H1 (cell line): ENCODE measurements around the gene HHAT. TPM values are rescaled to one million over a fixed set of nuclear protein-coding genes. Genes with fewer than 3 reads are reported as not detected.

Experiments
- CTCF ChIA-PET: fragments of 300-600 bp; sonication (Branson Sonifier 250); formaldehyde crosslinking; loops from one replicate; lab custom pipeline; 2021; ENCODE audit not compliant: partially characterized antibody; lab: Charles Lee
- POLR2A ChIA-PET: fragments of 300-600 bp; sonication (Branson Sonifier 250); formaldehyde crosslinking; loops from one replicate; lab custom pipeline; 2021; ENCODE audit warnings: inconsistent platforms; ENCODE audit not compliant: partially characterized antibody; lab: Charles Lee
- DNase-seq, 2 experiments: peaks; one replicate each; pipeline versions ENCODE4 v3.0.0 to v3.0.0-alpha.2; 2010 to 2022; ENCODE audit warnings: low spot score in 2 of 2, low read depth in 1 of 2, mixed read lengths in 1 of 2
- FAIRE-seq: peaks from 2 replicates; lab custom pipeline; 2011; peaks lifted over from hg19 to GRCh38; lab: Jason Lieb, UNC
- H2AFZ ChIP-seq: 2 replicates; pipeline ENCODE4 v1.8.1; 2012; ENCODE audit warnings: low read length, inconsistent platforms
- H2AK5ac ChIP-seq: 2 replicates; pipeline ENCODE4 v1.6.1; 2013; ENCODE audit warnings: low read depth, low read length
- H2BK120ac ChIP-seq: replicated peaks from 2 replicates; pipeline ENCODE3; 2013; ENCODE audit warnings: low read depth, low read length, inconsistent platforms
- H2BK12ac ChIP-seq: 2 replicates; pipeline ENCODE4 v1.6.1; 2013; ENCODE audit warnings: low read depth, low read length
- H2BK15ac ChIP-seq: 2 replicates; pipeline ENCODE4 v1.6.1; 2013; ENCODE audit warnings: low read length
- H2BK20ac ChIP-seq: 2 replicates; pipeline ENCODE4 v1.6.1; 2013; ENCODE audit warnings: low read length
- H2BK5ac ChIP-seq: 2 replicates; pipeline ENCODE4 v1.6.1; 2013; ENCODE audit warnings: low read depth, low read length
- H3K14ac ChIP-seq: 2 replicates; pipeline ENCODE4 v1.6.1; 2013; ENCODE audit warnings: inconsistent platforms; ENCODE audit not compliant: insufficient read length
- H3K18ac ChIP-seq: 2 replicates; pipeline ENCODE4 v1.6.1; 2013; ENCODE audit warnings: low read length; ENCODE audit errors: extremely low read depth
- H3K23ac ChIP-seq: 2 replicates; pipeline ENCODE4 v1.6.1; 2013; ENCODE audit warnings: inconsistent platforms; ENCODE audit not compliant: insufficient read length
- H3K23me2 ChIP-seq: 2 replicates; pipeline ENCODE4 v1.6.1; 2013; ENCODE audit warnings: low read depth, low read length
- H3K27ac ChIP-seq: 2 replicates; pipeline ENCODE4 v1.6.1; 2011; ENCODE audit warnings: low read depth, low read length, inconsistent platforms
- H3K27me3 ChIP-seq, 4 experiments: replicated peaks in 1 of 4; 1 replicate in 1 of 4; 2 replicates in 3 of 4; pipeline versions ENCODE4 v1.6.1 to v1.8.1; 2011 to 2013; ENCODE audit warnings: low read length in 3 of 4, mild to moderate bottlenecking in 3 of 4, inconsistent platforms in 2 of 4, mixed read lengths in 2 of 4, moderate library complexity in 1 of 4; ENCODE audit not compliant: control insufficient read depth in 3 of 4, insufficient read depth in 3 of 4; ENCODE audit errors: extremely low read depth in 1 of 4
- H3K36me3 ChIP-seq, 4 experiments: 2 replicates each; pipeline versions ENCODE4 v1.6.1 to v1.8.1; 2011 to 2013; ENCODE audit warnings: mild to moderate bottlenecking in 4 of 4, low read length in 3 of 4, moderate library complexity in 2 of 4, control low read depth in 1 of 4, inconsistent platforms in 1 of 4; ENCODE audit not compliant: insufficient read depth in 4 of 4, control insufficient read depth in 2 of 4
- H3K4ac ChIP-seq: replicated peaks from 2 replicates; pipeline ENCODE3; 2013; ENCODE audit warnings: low read length, low read depth, mixed read lengths, inconsistent platforms; ENCODE audit not compliant: insufficient read length
- H3K4me1 ChIP-seq, 4 experiments: replicated peaks in 1 of 4; 1 replicate in 1 of 4; 2 replicates in 3 of 4; pipeline versions ENCODE4 v1.6.1 to v1.8.1; 2011 to 2013; ENCODE audit warnings: low read length in 3 of 4, inconsistent platforms in 2 of 4, mixed read lengths in 1 of 4; ENCODE audit not compliant: insufficient read depth in 4 of 4, control insufficient read depth in 3 of 4
- H3K4me2 ChIP-seq, 2 experiments: 2 replicates each; pipeline versions ENCODE4 v1.6.1 to v1.8.1; 2011 to 2013; ENCODE audit warnings: low read depth in 2 of 2, low read length in 2 of 2, control low read depth in 1 of 2, inconsistent platforms in 1 of 2, mild to moderate bottlenecking in 1 of 2; ENCODE audit not compliant: insufficient read depth in 1 of 2
- H3K4me3 ChIP-seq, 4 experiments: fragments of 200-600, 300-600 bp in 1 of 4; sonication (generic), shearing (Covaris generic), sonication (Bioruptor Twin) in 1 of 4; 2 replicates each; pipeline versions ENCODE4 v1.5.1 to v1.8.1; 2011 to 2016; ENCODE audit warnings: low read length in 4 of 4, low read depth in 3 of 4, control low read depth in 2 of 4, inconsistent platforms in 2 of 4, mild to moderate bottlenecking in 2 of 4, mixed read lengths in 1 of 4, moderate library complexity in 1 of 4; ENCODE audit not compliant: insufficient read depth in 2 of 4; ENCODE audit errors: extremely low read depth in 1 of 4
- H3K56ac ChIP-seq: replicated peaks from 2 replicates; pipeline ENCODE3; 2013; ENCODE audit warnings: low read depth, mild to moderate bottlenecking, mixed read lengths, low read length, inconsistent platforms; ENCODE audit not compliant: insufficient read length
- H3K79me1 ChIP-seq: 2 replicates; pipeline ENCODE4 v1.6.1; 2013; ENCODE audit warnings: low read depth, low read length, control low read depth
- H3K79me2 ChIP-seq, 2 experiments: 2 replicates each; pipeline versions ENCODE4 v1.6.1 to v1.8.1; 2012 to 2013; ENCODE audit warnings: low read length in 2 of 2, mild to moderate bottlenecking in 2 of 2, inconsistent platforms in 1 of 2; ENCODE audit not compliant: insufficient read depth in 2 of 2, control insufficient read depth in 1 of 2
- H3K9ac ChIP-seq, 4 experiments: replicated peaks in 1 of 4; 1 replicate in 1 of 4; 2 replicates in 3 of 4; pipeline versions ENCODE4 v1.6.1 to v1.8.1; 2011 to 2013; ENCODE audit warnings: low read depth in 3 of 4, low read length in 3 of 4, control low read depth in 2 of 4, mild to moderate bottlenecking in 2 of 4, moderate library complexity in 2 of 4, inconsistent platforms in 1 of 4; ENCODE audit errors: extremely low read depth in 1 of 4
- H3K9me3 ChIP-seq, 2 experiments: 2 replicates each; pipeline versions ENCODE4 v1.6.1 to v1.8.1; 2012 to 2013; ENCODE audit warnings: mild to moderate bottlenecking in 2 of 2, moderate library complexity in 2 of 2, control low read depth in 1 of 2, inconsistent platforms in 1 of 2, low read depth in 1 of 2, low read length in 1 of 2, mixed read lengths in 1 of 2; ENCODE audit not compliant: insufficient read depth in 2 of 2
- H4K20me1 ChIP-seq, 2 experiments: replicated peaks in 1 of 2; 2 replicates each; pipeline versions ENCODE3 to v1.8.1; 2011 to 2013; ENCODE audit warnings: inconsistent platforms in 2 of 2, low read length in 2 of 2, mild to moderate bottlenecking in 1 of 2; ENCODE audit not compliant: insufficient read depth in 2 of 2, control insufficient read depth in 1 of 2
- H4K5ac ChIP-seq: 2 replicates; pipeline ENCODE4 v1.6.1; 2013; ENCODE audit warnings: low read length, low read depth, mixed read lengths, inconsistent platforms; ENCODE audit not compliant: insufficient read length
- H4K8ac ChIP-seq: 2 replicates; pipeline ENCODE4 v1.8.0; 2013; ENCODE audit warnings: mild to moderate bottlenecking, moderate library complexity, low read length, inconsistent platforms; ENCODE audit not compliant: insufficient read depth; ENCODE audit errors: extremely low read depth
- H4K91ac ChIP-seq: replicated peaks from 2 replicates; pipeline ENCODE3; 2013; ENCODE audit warnings: low read length, mixed read lengths, inconsistent platforms; ENCODE audit not compliant: insufficient read length
- BACH1 ChIP-seq: IDR thresholded peaks from 2 replicates; pipeline ENCODE4 v1.6.1; 2012; ENCODE audit warnings: low read length, improper control_type of control experiment
- CHD2 ChIP-seq: IDR thresholded peaks from 2 replicates; pipeline ENCODE4 v1.6.1; 2012; ENCODE audit warnings: low read length, improper control_type of control experiment
- FOSL1 ChIP-seq: IDR thresholded peaks from 2 replicates; pipeline ENCODE4 v1.6.1; 2011; ENCODE audit warnings: mild to moderate bottlenecking, low read depth, low read length, moderate library complexity; ENCODE audit not compliant: insufficient read depth
- JUND ChIP-seq: IDR thresholded peaks from 2 replicates; pipeline ENCODE4 v1.6.1; 2011; ENCODE audit warnings: mild to moderate bottlenecking, improper control_type of control experiment, low read length
- KDM5A ChIP-seq: fragments of 200-600 bp; IDR thresholded peaks from 2 replicates; pipeline ENCODE4 v1.7.1; 2012; ENCODE audit warnings: mild to moderate bottlenecking, low read length, inconsistent platforms, mixed read lengths
- NANOG ChIP-seq: IDR thresholded peaks from 2 replicates; pipeline ENCODE4 v1.6.1; 2011; ENCODE audit warnings: low read length, low read depth, mild to moderate bottlenecking, inconsistent platforms; ENCODE audit not compliant: insufficient read depth, poor library complexity, severe bottlenecking
- POLR2AphosphoS5 ChIP-seq: IDR thresholded peaks from 2 replicates; pipeline ENCODE4 v1.6.1; 2011; ENCODE audit warnings: low read depth, low read length
- SIRT6 ChIP-seq: IDR thresholded peaks from one replicate; pipeline ENCODE4 v1.7.1; 2012; ENCODE audit warnings: low read length, inconsistent platforms
- SP2 ChIP-seq: IDR thresholded peaks from 2 replicates; pipeline ENCODE4 v1.6.1; 2012; ENCODE audit warnings: mild to moderate bottlenecking, low read length, inconsistent platforms
- WGBS, 2 experiments: shearing (Covaris generic) in 1 of 2; methylation state at CpG; one replicate each; pipeline versions ENCODE4 v1.1.6 to v1.1.7; 2013 to 2015; ENCODE audit warnings: low lambda C conversion rate in 2 of 2, mixed read lengths in 2 of 2, inconsistent platforms in 1 of 2, low coverage in 1 of 2, missing lambda C conversion rate in 1 of 2; ENCODE audit not compliant: insufficient replicate concordance in 2 of 2, insufficient coverage in 1 of 2, insufficient read length in 1 of 2; ENCODE audit errors: extremely low coverage in 1 of 2, missing lambda C conversion rate in 1 of 2; 5-methylcytosine and 5-hydroxymethylcytosine counted together
- polyA plus RNA-seq, 7 experiments: library from polyadenylated mRNA; depleted of rRNA in 3 of 7; stranded (reverse) in 5 of 7; unstranded in 2 of 7; fragments of >200 nt in 5 of 7; fragments of 200-250 nt in 2 of 7; gene quantifications; 1 replicate in 5 of 7; 2 replicates in 1 of 7; 4 replicates in 1 of 7; pipeline versions ENCODE4 v1.2.1 to v1.2.3, GENCODE V29; 2011 to 2013; ENCODE audit warnings: missing spikeins in 2 of 7, mixed read lengths in 2 of 7
- total RNA-seq: library from RNA; stranded (reverse); fragmentation: NEBNext Ultra II Directional; extraction: Animal tissue kit (Norgen Biotek cat#: 25700); gene quantifications from 2 replicates; pipeline ENCODE4 v1.2.1, GENCODE V29; 2021
- TF ChIP-seq, protein P1 (sequence below): IDR thresholded peaks from 2 replicates; pipeline ENCODE4 v1.6.1; 2011; ENCODE audit warnings: low read length, improper control_type of control experiment
- TF ChIP-seq, protein P2 (sequence below): IDR thresholded peaks from 2 replicates; pipeline ENCODE4 v1.6.1; 2012; ENCODE audit warnings: low read length, inconsistent platforms

The HHAT gene
- total and polyA plus RNA-seq, 2 of the 8 experiments (the other 6 are each of a cell fraction or from before 2014, with no cell fraction given) = 0.15 to 0.51 TPM

DNA sequence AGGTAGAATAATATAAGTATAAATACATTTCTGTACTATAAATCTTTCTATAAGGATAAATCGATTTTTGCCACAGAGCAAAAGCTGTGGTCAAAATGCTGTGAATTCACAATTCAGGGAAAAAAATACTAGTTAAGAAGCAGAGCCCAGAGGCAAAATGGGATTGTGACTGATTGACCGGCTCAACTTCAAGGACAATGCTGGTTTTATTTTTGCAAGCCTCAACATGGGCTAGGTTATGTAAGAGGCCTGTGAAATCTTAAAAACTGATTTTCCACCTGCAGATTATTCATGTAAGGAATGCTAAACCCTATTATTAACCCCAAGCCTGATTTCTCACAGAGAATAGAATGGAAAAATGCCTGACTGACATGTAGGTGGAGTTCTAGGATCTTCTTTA lies 155.1 kb downstream of the HHAT start:
- Histone ChIP-seq H2AK5ac (no peak overlapping the region), H3K4me3 (no peak overlapping the region), H3K36me3 (no peaks in the 10 kb centered on the region), H2BK12ac (no peak overlapping the region), H3K79me1 (no peaks in the 10 kb centered on the region), H4K8ac (no peak overlapping the region), H3K79me2 (no peaks in the 10 kb centered on the region), H3K27me3 (no peaks in the 10 kb centered on the region), H3K4me2 (no peak overlapping the region), H3K23ac (no peak overlapping the region), H2AFZ (no peak overlapping the region), H3K23me2 (no peaks in the 10 kb centered on the region; the same call in 1 of the 2 replicates), H2BK15ac (no peak overlapping the region), H3K18ac (no peak overlapping the region), H2BK120ac (no peak overlapping the region), H3K4me1 (no peaks in the 10 kb centered on the region), H3K56ac (no peak overlapping the region), H3K4ac (no peak overlapping the region), H2BK20ac (no peak overlapping the region), H4K91ac (no peak overlapping the region), H4K5ac (no peak overlapping the region), H3K9me3 (no peaks in the 10 kb centered on the region), H3K9ac (no peak overlapping the region), H3K14ac (no peak overlapping the region), H3K27ac (no peak overlapping the region), H2BK5ac (no peak overlapping the region), H4K20me1 (no peaks in the 10 kb centered on the region)
- POLR2A ChIA-PET = interaction anchor here (1.0 kb wide), 1 partner anchor 110 kb away, joined by 4 read pairs; no protein-coding TSS in a partner anchor
- CTCF ChIA-PET = interaction anchor here (0.6 to 1.9 kb wide), 3 partner anchors 21 to 84 kb away, joined by 3 to 6 read pairs (median 3); no protein-coding TSS in a partner anchor
- FAIRE-seq (no peak), DNase-seq (no peak)
- 86% methylated on average over 2 of the region's 2 CpGs; no CpG with 5 or more reads in 1 of the 2 experiments for WGBS, 2 experiments
- TF ChIP-seq FOSL1 = no peak
- no peak for TF ChIP-seq SP2
- TF ChIP-seq, protein P1, sequence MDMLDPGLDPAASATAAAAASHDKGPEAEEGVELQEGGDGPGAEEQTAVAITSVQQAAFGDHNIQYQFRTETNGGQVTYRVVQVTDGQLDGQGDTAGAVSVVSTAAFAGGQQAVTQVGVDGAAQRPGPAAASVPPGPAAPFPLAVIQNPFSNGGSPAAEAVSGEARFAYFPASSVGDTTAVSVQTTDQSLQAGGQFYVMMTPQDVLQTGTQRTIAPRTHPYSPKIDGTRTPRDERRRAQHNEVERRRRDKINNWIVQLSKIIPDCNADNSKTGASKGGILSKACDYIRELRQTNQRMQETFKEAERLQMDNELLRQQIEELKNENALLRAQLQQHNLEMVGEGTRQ = no peak
- TF ChIP-seq BACH1 = no peak
- TF ChIP-seq, protein P2, sequence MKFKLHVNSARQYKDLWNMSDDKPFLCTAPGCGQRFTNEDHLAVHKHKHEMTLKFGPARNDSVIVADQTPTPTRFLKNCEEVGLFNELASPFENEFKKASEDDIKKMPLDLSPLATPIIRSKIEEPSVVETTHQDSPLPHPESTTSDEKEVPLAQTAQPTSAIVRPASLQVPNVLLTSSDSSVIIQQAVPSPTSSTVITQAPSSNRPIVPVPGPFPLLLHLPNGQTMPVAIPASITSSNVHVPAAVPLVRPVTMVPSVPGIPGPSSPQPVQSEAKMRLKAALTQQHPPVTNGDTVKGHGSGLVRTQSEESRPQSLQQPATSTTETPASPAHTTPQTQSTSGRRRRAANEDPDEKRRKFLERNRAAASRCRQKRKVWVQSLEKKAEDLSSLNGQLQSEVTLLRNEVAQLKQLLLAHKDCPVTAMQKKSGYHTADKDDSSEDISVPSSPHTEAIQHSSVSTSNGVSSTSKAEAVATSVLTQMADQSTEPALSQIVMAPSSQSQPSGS = no peak
- no peak for TF ChIP-seq POLR2AphosphoS5
- TF ChIP-seq JUND = no peak
- no peak for TF ChIP-seq SIRT6
- TF ChIP-seq NANOG = no peak
- no peak for TF ChIP-seq CHD2
- TF ChIP-seq KDM5A = no peak
